Measurements from ENCODE around the gene GHRH.

GHRH gene

GRCh38 chr20:37290158-37290810 is 28.7 kb upstream of the GHRH start:
- no peak for DNase-seq (ENCODE audit: low spot score)

- DNase-seq (ENCODE audit: low spot score): no peak
These were observed 26.5 kb upstream of the GHRH start for GRCh38 chr20:37288091-37288490.

GRCh38 chr20:37285664-37286374 is 24.2 kb upstream of the GHRH start:
- no peak for DNase-seq (ENCODE audit: low spot score)

- DNase-seq (ENCODE audit: low spot score): no peak
These were observed 23.1 kb upstream of the GHRH start for GRCh38 chr20:37284691-37285161.

- DNase-seq (ENCODE audit: low spot score): no peak
These were observed 22.0 kb upstream of the GHRH start for GRCh38 chr20:37283530-37284195.

- no peak for DNase-seq (ENCODE audit: low spot score)
These were observed 20.9 kb upstream of the GHRH start for GRCh38 chr20:37282556-37282955.

GRCh38 chr20:37280403-37280802 is 18.8 kb upstream of the GHRH start:
- no peak for DNase-seq (ENCODE audit: low spot score)

- DNase-seq (ENCODE audit: low spot score): no peak
These were observed 18.2 kb upstream of the GHRH start for GRCh38 chr20:37279820-37280219.

GRCh38 chr20:37278966-37279590 is 17.5 kb upstream of the GHRH start:
- DNase-seq (ENCODE audit: low spot score): no peak

GRCh38 chr20:37277253-37277593 is 15.6 kb upstream of the GHRH start:
- DNase-seq (ENCODE audit: low spot score): no peak

- no peak for DNase-seq (ENCODE audit: low spot score)
These were observed 15.1 kb upstream of the GHRH start for GRCh38 chr20:37276494-37277252.

- no peak for DNase-seq (ENCODE audit: low spot score)
These were observed 13.4 kb upstream of the GHRH start for GRCh38 chr20:37274851-37275524.

GRCh38 chr20:37273988-37274387 is 12.4 kb upstream of the GHRH start:
- no peak for DNase-seq (ENCODE audit: low spot score)

GRCh38 chr20:37271421-37271768 is 9.8 kb upstream of the GHRH start:
- no peak for DNase-seq (ENCODE audit: low spot score)

- DNase-seq (ENCODE audit: low spot score): no peak
These were observed 9.2 kb upstream of the GHRH start for GRCh38 chr20:37270576-37271420.

GRCh38 chr20:37267667-37268313 is 6.2 kb upstream of the GHRH start:
- no peak for DNase-seq (ENCODE audit: low spot score)

GRCh38 chr20:37266940-37267666 is 5.5 kb upstream of the GHRH start:
- no peak for DNase-seq (ENCODE audit: low spot score)

- DNase-seq (ENCODE audit: low spot score): no peak
These were observed 3.5 kb upstream of the GHRH start for GRCh38 chr20:37265152-37265551.

GRCh38 chr20:37263686-37264085 is 2.1 kb upstream of the GHRH start:
- DNase-seq (ENCODE audit: low spot score): no peak

All from hematopoietic multipotent progenitor cell treated with erythropoietin and hydrocortisone succinate and interleukin-3 and kit ligand, for 17 days (in vitro differentiated cells).